Umbilical cord (tissue), 2 donors: ENCODE measurements around the gene MAGI1. TPM values are rescaled to one million over a fixed set of nuclear protein-coding genes. Genes with fewer than 3 reads are reported as not detected.

Source experiments
- DNase-seq: peaks from one replicate; pipeline ENCODE4 v3.0.0-alpha.2; 2015; ENCODE audit warnings: low spot score
- total RNA-seq: library from RNA; depleted of rRNA; stranded (reverse); fragments of >200 nt; gene quantifications from one replicate; pipeline ENCODE4 v1.2.3, GENCODE V29; 2014; ENCODE audit warnings: low replicate concordance; ENCODE audit not compliant: insufficient read depth

The MAGI1 gene
- total RNA-seq, 1 donor from 2014 or later: 34.7 TPM

DNA sequence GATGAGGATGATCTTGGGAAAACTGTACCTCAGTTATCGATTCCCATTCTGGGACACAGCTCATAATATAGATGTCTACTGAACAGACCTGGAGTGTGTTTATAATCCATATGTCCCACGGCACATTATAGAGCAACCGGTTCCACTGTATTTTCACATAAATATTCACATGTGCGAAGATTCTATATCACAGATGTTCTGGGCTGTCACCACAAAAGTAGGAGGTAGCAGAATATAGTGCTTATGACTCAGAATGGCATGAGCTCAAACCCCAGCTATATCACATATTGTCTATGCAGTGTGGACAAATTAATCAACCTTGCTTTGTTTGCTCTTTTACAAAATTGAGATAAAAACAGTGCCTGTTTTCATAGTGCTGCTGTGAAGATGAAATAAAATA lies 710.6 kb downstream of the MAGI1 start:
- DNase-seq: no peak

DNA sequence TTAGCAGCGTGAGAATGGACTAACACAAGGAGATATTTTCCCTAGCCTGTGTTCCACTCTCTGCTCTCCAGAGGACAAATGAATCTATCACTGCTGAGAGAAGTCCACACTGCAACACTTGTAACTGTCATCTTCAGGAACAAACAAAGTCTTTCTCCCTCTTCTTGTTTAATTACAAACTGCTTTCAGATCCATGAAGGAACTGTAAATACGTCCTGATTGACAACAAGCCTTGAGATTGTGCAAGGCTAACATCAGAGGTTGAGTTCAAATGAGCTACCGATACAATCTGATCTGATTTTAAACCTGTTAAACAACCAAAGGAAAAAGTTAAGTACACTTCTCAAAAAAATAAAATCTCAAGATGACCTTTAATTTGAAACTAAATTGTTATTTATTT lies 712.1 kb downstream of the MAGI1 start:
- no peak for DNase-seq

DNA sequence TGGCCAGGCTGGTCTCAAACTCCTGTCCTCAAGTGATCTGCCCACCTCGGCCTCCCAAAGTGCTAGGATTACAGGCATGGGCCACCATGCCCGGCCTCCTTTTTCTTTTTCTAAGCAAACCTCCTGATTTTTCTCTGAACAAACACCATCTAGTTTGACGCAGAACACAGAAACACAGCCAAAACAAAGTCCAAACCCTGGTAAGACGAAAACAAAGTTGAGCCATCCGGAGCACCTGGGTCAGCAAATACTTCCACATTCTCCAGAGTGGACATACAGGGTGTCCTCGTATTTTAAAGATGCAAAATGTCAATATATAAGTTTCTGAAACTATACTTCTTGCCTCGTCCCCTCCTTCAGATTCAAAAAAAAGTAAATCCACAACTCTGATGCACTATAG lies 715.8 kb downstream of the MAGI1 start:
- DNase-seq: no peak

DNA sequence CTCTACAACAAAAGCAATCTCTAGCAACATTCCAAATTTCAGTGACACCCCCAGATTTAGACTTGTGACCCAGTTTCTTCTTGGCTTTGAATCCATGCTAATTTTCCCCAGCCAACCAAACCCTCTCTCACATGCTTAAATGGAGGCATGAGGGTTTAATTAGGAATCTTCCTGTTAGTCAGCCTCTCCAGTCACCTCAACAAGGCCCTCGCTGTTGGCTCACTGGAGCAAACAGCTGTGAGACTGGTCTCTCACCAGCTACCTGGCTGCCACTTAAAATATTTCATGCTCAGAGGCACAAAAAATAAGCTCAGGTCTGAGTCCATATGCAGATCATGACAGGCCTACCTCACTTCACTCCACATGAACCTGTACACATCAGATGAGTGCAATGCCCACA lies 720.5 kb downstream of the MAGI1 start:
- DNase-seq: no peak

DNA sequence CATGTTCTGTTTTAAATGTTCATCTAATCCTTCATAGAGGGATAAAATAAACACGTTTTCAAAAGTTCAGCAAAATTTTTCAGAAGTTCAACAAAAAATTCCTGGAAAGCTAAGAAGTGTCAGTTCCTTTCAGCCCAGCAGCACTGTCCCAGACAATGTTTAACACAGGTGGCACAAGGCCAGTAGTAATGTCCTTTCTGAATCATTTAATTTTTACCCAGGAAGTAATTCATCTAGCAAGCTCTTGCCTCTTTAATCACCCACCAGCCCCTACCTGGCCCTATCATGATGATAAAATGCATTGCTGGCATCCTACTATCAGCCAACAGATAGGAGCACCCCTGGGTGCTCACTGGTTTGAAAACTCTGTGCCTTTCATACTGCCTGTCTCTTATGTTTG lies 723.8 kb downstream of the MAGI1 start:
- no peak for DNase-seq

DNA sequence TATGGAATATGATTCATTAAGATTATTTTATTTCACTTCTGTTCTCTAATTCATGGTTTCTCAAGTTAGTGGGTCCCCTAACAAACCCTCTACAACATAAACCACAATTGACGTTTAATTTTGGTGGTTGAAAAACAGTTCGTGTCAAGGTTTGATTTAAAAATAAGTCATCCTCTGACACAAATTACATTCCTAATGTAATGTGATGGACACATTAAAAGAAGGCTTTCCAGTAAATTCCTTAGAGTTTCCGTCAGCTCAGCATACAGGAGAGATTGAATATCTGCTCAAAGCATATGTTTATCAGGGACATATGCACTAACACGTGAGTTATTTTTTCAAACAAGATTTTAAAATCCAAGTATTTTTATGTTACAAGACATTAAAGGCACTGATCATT lies 724.4 kb downstream of the MAGI1 start:
- DNase-seq: peak; percentile 18

DNA sequence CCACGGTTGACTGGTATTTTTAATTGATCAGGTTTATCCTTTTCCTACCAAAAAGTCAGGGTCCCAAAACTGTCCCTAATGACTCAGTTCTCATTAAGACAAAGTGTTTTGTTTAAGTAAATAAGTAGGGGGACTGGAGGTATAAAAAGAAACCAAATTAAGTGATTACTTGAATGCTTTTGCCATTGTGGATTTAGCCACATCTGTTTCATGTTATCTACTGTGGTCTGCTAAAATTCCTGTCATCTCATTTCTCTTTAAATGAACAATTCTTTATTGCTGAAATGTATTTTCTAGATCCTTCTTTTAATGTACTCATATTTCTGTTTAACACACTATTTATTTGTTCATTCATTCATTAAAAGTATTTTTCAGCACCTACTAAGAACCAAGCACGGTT lies 725.1 kb downstream of the MAGI1 start:
- no peak for DNase-seq

DNA sequence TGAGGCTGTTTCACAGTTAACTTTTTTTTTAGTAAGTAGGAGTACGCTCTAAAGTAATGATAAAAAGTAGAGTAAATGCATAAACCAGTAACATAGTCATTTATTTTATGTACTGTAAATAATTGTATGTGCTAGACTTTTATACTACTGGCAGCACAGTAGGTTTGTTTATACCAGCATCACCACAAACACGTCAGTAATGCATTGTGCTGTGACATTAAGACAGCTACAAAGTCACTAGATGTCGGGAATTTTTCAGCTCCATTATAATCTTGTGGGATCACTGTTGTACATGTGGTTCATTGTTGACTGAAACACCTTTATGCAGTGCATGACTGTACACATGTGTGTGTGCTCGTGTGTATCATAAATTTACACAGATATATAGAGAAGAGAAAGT lies 732.9 kb downstream of the MAGI1 start:
- DNase-seq: no peak

Other genes with a start within 250 kb of the MAGI1 start
- gene SLC25A26, start 182.1 kb upstream of the MAGI1 start, total RNA-seq: 10.6 TPM